GM18508 (cell line): ENCODE results near the gene GRIN3B.

Experiments
- ATAC-seq: cut with Tn5 transposase; IDR thresholded peaks from one replicate; pipeline ENCODE4 v1.9.1; 2021; ENCODE audit warnings: moderate number of reproducible peaks; ENCODE audit not compliant: insufficient read depth, unreplicated experiment

GRIN3B gene

DNA sequence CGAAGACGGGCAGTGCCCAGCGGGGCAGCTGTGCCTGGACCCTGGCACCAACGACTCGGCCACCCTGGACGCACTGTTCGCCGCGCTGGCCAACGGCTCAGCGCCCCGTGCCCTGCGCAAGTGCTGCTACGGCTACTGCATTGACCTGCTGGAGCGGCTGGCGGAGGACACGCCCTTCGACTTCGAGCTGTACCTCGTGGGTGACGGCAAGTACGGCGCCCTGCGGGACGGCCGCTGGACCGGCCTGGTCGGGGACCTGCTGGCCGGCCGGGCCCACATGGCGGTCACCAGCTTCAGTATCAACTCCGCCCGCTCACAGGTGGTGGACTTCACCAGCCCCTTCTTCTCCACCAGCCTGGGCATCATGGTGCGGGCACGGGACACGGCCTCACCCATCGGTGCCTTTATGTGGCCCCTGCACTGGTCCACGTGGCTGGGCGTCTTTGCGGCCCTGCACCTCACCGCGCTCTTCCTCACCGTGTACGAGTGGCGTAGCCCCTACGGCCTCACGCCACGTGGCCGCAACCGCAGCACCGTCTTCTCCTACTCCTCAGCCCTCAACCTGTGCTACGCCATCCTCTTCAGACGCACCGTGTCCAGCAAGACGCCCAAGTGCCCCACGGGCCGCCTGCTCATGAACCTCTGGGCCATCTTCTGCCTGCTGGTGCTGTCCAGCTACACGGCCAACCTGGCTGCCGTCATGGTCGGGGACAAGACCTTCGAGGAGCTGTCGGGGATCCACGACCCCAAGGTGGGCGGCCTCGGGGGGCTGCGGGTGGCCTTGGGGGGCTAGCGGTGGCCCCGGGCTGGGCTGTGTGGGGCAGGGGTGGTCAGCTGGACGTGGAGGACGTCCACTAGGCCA lies 4.8 kb downstream of the GRIN3B start:
- no peak for ATAC-seq

- no peak for ATAC-seq
These were observed 6.6 kb downstream of the GRIN3B start for GRCh38 chr19:1006711-1007398.

- ATAC-seq = no peak
These were observed 7.4 kb downstream of the GRIN3B start for GRCh38 chr19:1007399-1008251.

DNA sequence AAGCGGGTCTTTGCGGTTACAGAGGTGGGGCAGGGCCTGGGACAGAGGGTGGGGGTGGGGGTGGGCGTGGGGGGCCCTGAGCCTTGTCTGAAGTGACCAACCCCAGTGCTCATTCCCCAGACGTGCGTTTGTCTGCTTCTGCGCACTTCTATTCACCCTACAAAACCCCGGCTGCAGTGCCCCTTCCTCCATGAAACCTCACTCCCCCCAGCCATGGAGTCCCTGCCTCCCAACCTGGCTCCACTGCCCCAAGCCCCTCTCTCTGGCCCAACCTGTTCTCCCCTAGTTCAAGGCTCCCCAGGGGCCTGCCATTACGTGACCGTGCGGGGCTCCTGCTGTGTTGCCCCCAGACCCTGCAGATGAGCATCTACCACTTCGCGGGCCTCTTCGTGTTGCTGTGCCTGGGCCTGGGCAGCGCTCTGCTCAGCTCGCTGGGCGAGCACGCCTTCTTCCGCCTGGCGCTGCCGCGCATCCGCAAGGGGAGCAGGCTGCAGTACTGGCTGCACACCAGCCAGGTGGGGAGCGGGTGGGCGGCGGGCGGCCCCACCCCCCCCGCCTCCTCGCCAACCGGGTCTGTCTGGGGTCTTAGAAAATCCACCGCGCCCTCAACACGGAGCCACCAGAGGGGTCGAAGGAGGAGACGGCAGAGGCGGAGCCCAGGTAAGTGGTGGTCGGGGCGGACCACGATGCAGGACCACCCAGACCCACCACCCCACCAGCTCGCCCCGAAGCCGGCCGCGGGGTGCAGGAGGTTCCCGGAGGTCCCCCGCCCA lies 8.2 kb downstream of the GRIN3B start:
- no peak for ATAC-seq

DNA sequence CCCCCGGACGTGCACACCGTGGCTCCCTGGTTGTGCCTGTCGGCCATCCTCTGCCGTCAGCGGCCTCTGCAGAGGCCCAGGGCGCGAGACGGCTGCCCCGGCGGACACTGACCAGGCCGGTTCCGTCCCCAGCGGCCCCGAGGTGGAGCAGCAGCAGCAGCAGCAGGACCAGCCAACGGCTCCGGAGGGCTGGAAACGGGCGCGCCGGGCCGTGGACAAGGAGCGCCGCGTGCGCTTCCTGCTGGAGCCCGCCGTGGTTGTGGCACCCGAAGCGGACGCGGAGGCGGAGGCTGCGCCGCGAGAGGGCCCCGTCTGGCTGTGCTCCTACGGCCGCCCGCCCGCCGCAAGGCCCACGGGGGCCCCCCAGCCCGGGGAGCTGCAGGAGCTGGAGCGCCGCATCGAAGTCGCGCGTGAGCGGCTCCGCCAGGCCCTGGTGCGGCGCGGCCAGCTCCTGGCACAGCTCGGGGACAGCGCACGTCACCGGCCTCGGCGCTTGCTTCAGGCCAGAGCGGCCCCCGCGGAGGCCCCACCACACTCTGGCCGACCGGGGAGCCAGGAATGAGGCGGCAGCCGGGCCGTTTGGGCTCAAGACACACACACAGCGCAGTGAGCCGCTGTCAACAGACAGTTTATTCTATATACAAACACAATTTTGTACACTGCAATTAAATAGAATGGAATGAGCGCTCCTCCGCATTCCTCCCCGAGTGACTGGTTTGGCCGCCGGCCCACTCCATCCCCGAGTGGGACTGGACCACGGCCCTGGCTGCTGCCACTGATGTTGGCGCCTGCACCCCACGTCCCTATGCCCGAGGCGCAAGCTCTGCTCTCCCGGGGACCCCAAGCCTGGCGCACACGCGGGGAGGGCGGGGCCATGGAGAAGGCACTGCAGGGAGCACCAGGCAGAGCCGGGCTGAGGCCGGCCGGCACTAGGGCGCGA lies 9.1 kb downstream of the GRIN3B start:
- no peak for ATAC-seq

- ATAC-seq = no peak
These were observed 9.8 kb downstream of the GRIN3B start for GRCh38 chr19:1009981-1010538.

- no peak for ATAC-seq
These were observed 10.6 kb downstream of the GRIN3B start for GRCh38 chr19:1010586-1011510.

- ATAC-seq = no peak
These were observed 11.7 kb downstream of the GRIN3B start for GRCh38 chr19:1011831-1012333.

DNA sequence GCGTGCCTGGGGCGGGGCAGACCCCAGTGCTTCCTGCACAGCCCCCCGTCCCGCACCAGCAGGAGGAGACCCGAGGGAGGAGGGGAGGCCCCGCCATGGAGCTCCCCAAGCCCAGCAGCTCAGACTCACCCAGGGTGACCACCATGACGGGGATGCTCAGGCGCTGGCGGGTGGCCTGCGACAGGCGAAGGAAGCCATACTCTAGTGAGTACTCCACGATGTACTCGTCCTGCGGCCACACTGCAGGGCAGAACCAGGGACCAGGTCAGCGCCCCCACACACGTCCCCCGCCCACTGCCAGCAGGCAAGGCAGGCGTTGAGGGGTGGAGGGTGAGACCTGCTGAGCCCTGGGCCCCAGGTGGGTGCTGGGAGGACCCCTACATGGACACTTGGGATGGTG lies 12.1 kb downstream of the GRIN3B start:
- ATAC-seq = no peak

DNA sequence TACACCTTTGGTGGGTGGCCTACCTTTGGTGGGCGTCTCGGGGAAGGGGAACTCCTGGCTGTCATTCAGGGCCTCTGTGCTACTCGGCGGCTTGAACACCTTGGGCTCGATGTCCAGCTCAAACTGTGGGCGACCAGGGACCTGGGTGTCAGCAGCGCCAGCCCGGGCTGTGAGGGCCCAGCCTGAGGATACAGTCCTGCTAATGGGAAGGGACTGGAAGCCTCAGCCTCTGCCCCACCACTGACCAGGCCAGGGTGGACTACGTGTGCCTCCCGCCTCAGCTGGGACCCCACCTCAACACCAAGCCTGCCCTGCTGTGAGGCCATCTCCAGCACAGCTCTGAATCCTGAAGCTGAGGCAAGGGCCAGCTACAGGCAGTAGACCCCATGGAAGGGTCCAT lies 13.0 kb downstream of the GRIN3B start:
- no peak for ATAC-seq

DNA sequence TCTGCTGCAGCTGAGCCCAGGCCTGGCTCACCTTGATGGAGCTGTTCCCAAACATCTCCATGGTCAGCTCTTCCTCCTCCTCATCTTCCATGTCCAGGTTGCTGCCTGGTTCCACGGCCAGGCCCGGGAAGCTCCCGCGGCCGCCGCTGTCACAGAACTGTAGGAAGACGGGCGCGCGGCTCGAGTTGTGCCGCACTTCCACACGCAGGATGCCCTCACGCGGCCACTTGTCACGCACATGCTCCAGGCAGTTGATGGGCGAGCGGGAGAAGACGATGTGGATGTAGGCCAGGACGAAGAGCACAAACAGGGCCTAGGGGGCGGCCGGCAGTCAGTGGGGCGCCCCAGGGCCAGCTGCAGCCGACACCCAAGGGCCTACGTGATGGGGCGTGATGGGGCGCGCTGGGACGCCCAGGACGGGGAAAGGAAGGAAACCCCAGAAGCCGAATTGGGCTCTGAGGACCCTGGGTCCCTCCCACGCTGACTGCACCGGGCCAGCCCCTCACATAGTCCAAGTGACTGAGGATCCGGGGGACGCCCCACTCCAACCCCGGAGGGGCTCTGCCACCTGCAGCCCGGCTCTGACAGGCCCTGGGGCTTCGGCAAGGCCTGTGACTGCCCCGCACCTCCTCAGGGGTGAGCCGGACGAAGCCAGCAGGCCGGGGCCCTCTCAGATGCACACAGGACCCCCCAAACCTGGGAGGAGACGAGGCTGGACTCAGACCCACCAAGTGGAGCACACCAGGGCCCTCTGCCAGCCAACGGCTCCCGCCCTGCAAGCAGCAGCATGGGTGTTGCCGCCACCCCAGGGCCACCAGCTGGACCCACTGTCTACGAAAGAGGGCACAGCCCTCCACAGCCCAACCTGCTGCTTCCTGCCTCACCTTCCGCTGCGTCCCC lies 14.2 kb downstream of the GRIN3B start:
- no peak for ATAC-seq

DNA sequence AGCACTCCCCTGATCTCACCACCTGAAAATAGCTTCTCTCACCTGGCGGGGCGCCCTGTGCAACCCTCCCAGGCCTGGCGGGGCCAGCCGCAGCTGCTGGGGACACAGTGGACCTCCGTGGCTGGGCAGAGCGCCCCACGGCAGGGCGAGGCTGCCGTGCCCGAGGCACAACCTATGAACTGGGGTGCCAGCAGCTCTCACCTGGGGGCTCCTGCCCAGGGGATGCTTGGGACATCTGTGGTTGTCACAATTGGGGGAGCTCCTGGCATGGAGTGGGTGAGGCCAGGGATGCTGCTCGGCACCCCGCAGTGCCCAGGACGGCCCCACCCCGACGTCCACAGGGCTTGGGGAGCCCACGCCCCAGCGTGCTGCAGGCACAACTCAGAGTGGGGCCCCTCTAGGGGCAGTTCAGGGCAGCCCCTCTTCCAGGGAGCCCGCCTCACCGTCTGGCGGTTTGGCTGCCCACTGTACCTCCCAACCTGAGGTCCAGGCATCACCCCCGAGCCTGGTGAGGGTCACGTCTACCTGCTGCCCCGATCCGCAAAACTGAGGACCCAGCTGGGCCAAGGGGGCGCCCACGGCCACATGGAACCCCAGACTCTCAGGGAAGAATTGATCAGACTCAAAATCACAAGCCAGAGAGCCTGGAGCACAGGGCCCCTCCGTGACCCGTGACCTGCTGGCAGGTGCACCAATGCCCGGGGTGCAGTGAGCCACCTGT lies 15.0 kb downstream of the GRIN3B start:
- ATAC-seq = no peak

DNA sequence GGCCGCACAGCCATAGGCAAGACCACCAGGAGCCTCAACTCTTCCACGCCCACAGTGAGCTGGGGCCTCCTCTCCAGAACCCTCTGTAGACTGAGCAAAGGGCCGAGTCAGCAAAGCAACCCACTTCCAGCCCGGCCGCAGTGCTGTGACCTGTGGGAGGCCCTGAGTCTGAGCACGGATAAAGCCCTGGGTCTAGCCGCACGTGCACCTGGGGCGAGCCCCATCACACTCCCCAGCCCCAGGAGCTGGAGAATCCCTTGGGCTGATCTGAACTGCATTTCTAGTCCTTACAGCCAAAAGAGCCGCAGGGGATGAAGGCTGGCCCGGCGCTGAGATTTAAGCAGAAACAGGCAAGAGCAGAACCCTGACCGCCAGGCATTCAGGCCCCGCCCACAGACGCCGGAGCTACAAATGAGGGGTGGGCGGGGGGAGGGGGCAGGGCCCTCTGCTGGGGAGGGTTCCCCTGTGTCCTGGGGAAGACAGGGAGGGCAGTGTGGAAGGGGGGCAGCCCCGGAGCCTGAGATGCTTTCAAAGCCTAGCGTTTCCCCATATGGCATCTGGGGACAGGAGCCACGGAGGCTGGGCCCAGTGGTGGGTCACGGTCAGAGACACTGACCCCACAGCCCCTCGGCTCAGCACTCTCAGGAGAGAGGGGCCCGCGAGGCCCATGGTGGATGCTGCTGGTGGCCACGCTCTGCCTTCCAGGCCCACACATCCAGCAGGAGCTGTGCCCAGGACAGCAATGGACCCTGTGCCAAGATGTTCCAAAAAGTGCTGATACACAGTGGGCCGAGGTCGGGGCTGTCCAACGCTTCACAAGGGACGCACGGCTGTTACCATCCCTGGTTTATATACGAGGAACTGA lies 15.8 kb downstream of the GRIN3B start:
- ATAC-seq = no peak

DNA sequence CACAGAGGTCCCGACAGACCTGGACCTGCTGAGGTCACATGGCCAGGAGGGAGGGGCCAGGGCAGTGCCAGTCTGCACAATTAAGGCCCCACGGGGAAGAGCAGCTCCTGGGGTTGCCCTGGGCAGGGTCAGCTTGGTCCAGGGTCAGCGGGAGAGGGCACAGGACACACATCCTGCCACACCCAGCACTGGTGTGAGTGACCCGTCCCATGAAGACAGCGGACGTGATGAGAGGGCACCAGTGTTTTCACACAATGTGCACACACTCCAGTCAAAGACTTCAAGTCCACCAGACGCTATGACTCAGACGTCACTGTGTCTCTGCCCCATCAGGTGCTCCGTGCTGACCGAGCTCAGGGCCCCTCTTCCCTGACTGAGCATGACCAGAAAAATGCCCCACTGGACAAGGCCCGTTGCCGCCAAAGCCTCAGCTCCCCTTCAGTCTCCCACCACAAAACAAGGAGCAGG lies 16.5 kb downstream of the GRIN3B start:
- no peak for ATAC-seq
